Esophagus muscularis mucosa (tissue), 4 donors: ENCODE measurements around the gene NIN. TPM values are rescaled to one million over a fixed set of nuclear protein-coding genes. Genes with fewer than 3 reads are reported as not detected.

Experiments
- DNase-seq: peaks from one replicate; pipeline ENCODE4 v3.0.0-alpha.2; 2017; ENCODE audit errors: extremely low spot score
- H3K27ac ChIP-seq, 4 donors: fragments of 200-600 bp; sonication (generic); replicated peaks in 1 of 4; 1 replicate in 3 of 4; 2 replicates in 1 of 4; pipeline ENCODE4 v1.5.1; 2016 to 2019; ENCODE audit warnings: mild to moderate bottlenecking in 1 of 4
- H3K27me3 ChIP-seq, 4 donors: fragments of 200-600 bp; sonication (generic); one replicate each; pipeline versions ENCODE4 v1.5.1 to v1.6.0; 2016 to 2019
- H3K36me3 ChIP-seq, 4 donors: fragments of 200-600 bp; sonication (generic); one replicate each; pipeline ENCODE4 v1.5.1; 2016 to 2019
- H3K4me1 ChIP-seq, 4 donors: fragments of 200-600 bp; sonication (generic); one replicate each; pipeline ENCODE4 v1.5.1; 2016 to 2019
- H3K4me3 ChIP-seq, 4 donors: fragments of 200-600 bp; sonication (generic); 1 replicate in 2 of 4; 2 replicates in 2 of 4; pipeline ENCODE4 v1.5.1; 2016 to 2019; ENCODE audit warnings: mild to moderate bottlenecking in 4 of 4, moderate library complexity in 1 of 4
- H3K9me3 ChIP-seq, 4 donors: fragments of 200-600 bp; sonication (generic); 1 replicate in 3 of 4; 2 replicates in 1 of 4; pipeline ENCODE4 v1.5.1; 2016 to 2019
- CTCF ChIP-seq, 3 experiments: fragments of 200-600 bp in 2 of 3; fragments of 450-650 bp in 1 of 3; sonication (generic) in 2 of 3; IDR thresholded peaks; one replicate each; pipeline ENCODE4 v1.5.1; 2017 to 2019; ENCODE audit warnings: antibody characterized with exemption in 3 of 3, mild to moderate bottlenecking in 2 of 3, moderate library complexity in 1 of 3
- EP300 ChIP-seq: sonication (generic); formaldehyde crosslinking; IDR thresholded peaks from one replicate; pipeline ENCODE4 v1.6.1; 2017; ENCODE audit warnings: antibody characterized with exemption
- POLR2A ChIP-seq: fragments of 450-650 bp; IDR thresholded peaks from one replicate; pipeline ENCODE4 v1.6.1; 2017; ENCODE audit warnings: antibody characterized with exemption, moderate library complexity, mild to moderate bottlenecking, low read depth
- POLR2AphosphoS5 ChIP-seq, 2 donors: sonication (generic); formaldehyde crosslinking; IDR thresholded peaks; one replicate each; pipeline ENCODE4 v1.6.1; 2017; ENCODE audit warnings: antibody characterized with exemption in 2 of 2
- WGBS: methylation state at CpG from one replicate; pipeline ENCODE4 v1.1.5; 2018; 5-methylcytosine and 5-hydroxymethylcytosine counted together
- intact Hi-C: fragments of 100-400 bp; cut with DNase I; formaldehyde crosslinking; loops from one replicate; pipeline ENCODE4 v1.15.1; 2023
- total RNA-seq, 4 donors: library from RNA; depleted of rRNA; stranded (reverse); fragments of >200 nt; gene quantifications; one replicate each; pipeline versions ENCODE4 v1.1.0 to v1.2.1, GENCODE V29; 2016

NIN gene
- total RNA-seq, 4 donors from 2014 or later = 26.2 to 38.8 (median 34.1) TPM

GRCh38 chr14:50758945-50759344 is 72.0 kb downstream of the NIN start:
- Histone ChIP-seq H3K9me3 (no peaks in the 10 kb centered on the region), H3K27ac (no peak overlapping the region), H3K4me3 (no peak overlapping the region), H3K27me3 (no peaks in the 10 kb centered on the region), H3K36me3 (peaks cover 25 to 89% (median 71%) of the 10 kb centered on the region in 4 donors), H3K4me1 (no peaks in the 10 kb centered on the region)
- TF ChIP-seq POLR2AphosphoS5 (IDR thresholded peaks at IDR 0.05) (no peak), EP300 (no peak), POLR2A (no peak), CTCF (IDR thresholded peaks at IDR 0.05) (no peak)
- no peak for DNase-seq
- intact Hi-C loops = no loop called here
- WGBS = 95% methylated on average over 5 of the region's 5 CpGs

- 85% methylated on average over 7 of the region's 7 CpGs for WGBS
- H3K27ac ChIP-seq = no peak overlapping the region
- no peaks in the 10 kb centered on the region for H3K9me3 ChIP-seq
- no peak for TF ChIP-seq CTCF (IDR thresholded peaks at IDR 0.05)
- no peak for TF ChIP-seq POLR2AphosphoS5 (IDR thresholded peaks at IDR 0.05)
- TF ChIP-seq EP300 = no peak
- no peak for TF ChIP-seq POLR2A
- H3K27me3 ChIP-seq = no peaks in the 10 kb centered on the region
- no peak overlapping the region for H3K4me3 ChIP-seq
- no peaks in the 10 kb centered on the region for H3K4me1 ChIP-seq
- intact Hi-C loops = no loop called here
- DNase-seq = no peak
- H3K36me3 ChIP-seq = peaks cover 19 to 89% (median 72%) of the 10 kb centered on the region in 4 donors
Measured at GRCh38 chr14:50758305-50758704, 72.7 kb downstream of the NIN start.

- Histone ChIP-seq H3K9me3 (no peaks in the 10 kb centered on the region), H3K27me3 (no peaks in the 10 kb centered on the region), H3K27ac (no peak overlapping the region), H3K4me1 (no peaks in the 10 kb centered on the region), H3K4me3 (no peak overlapping the region), H3K36me3 (peaks cover 13 to 89% (median 72%) of the 10 kb centered on the region in 4 donors)
- no peak for TF ChIP-seq POLR2AphosphoS5 (IDR thresholded peaks at IDR 0.05)
- intact Hi-C loops = no loop called here
- no peak for DNase-seq
- 94% methylated on average over 4 of the region's 4 CpGs for WGBS
Measured at GRCh38 chr14:50757702-50758101, 73.3 kb downstream of the NIN start.

GRCh38 chr14:50756300-50756699 is 74.7 kb downstream of the NIN start:
- no peak for TF ChIP-seq POLR2AphosphoS5 (IDR thresholded peaks at IDR 0.05)
- no peak overlapping the region for H3K4me3 ChIP-seq
- no peaks in the 10 kb centered on the region for H3K9me3 ChIP-seq
- H3K27ac ChIP-seq = no peak overlapping the region
- H3K36me3 ChIP-seq = peaks cover 0 to 89% (median 71%) of the 10 kb centered on the region in 4 donors
- DNase-seq = no peak
- no peaks in the 10 kb centered on the region for H3K4me1 ChIP-seq
- intact Hi-C loops = no loop called here
- H3K27me3 ChIP-seq = no peaks in the 10 kb centered on the region
- 92% methylated on average over 8 of the region's 8 CpGs for WGBS

- Histone ChIP-seq H3K27me3 (no peaks in the 10 kb centered on the region), H3K36me3 (peaks cover 11 to 92% (median 62%) of the 10 kb centered on the region in 4 donors), H3K27ac (no peak overlapping the region), H3K9me3 (no peaks in the 10 kb centered on the region), H3K4me1 (no peaks in the 10 kb centered on the region), H3K4me3 (no peak overlapping the region)
- intact Hi-C loops = no loop called here
- 95% methylated on average over 1 of the region's 1 CpG for WGBS
- no peak for TF ChIP-seq EP300
- no peak for TF ChIP-seq POLR2A
- no peak for TF ChIP-seq CTCF (IDR thresholded peaks at IDR 0.05)
- TF ChIP-seq POLR2AphosphoS5 (IDR thresholded peaks at IDR 0.05) = no peak
- DNase-seq = no peak
Measured at GRCh38 chr14:50750323-50750722, 80.6 kb downstream of the NIN start.

- H3K4me1 ChIP-seq = peaks cover 0 to 7% (median under 1%) of the 10 kb centered on the region in 4 donors
- H3K27ac ChIP-seq = no peak overlapping the region
- no peak for TF ChIP-seq POLR2A
- TF ChIP-seq POLR2AphosphoS5 (IDR thresholded peaks at IDR 0.05) = no peak
- WGBS = 98% methylated on average over 5 of the region's 5 CpGs
- no peak for DNase-seq
- no peak overlapping the region for H3K4me3 ChIP-seq
- H3K27me3 ChIP-seq = no peaks in the 10 kb centered on the region
- intact Hi-C loops = no loop called here
- H3K9me3 ChIP-seq = no peaks in the 10 kb centered on the region
- H3K36me3 ChIP-seq = peaks cover 11 to 87% (median 50%) of the 10 kb centered on the region in 4 donors
Measured at GRCh38 chr14:50745401-50746058, 85.4 kb downstream of the NIN start.
